MCF 10A (cell line): ENCODE data around the gene CRCP. TPM values are rescaled to one million over a fixed set of nuclear protein-coding genes. Genes with fewer than 3 reads are reported as not detected.
"Not testable (repeated sequence)": the region's sequence is repeated elsewhere in the genome, so short reads cannot be mapped to it uniquely, and the experiment has no call there.

ENCODE experiments used
- Bru-seq: library from RNA; stranded (reverse); fragments of 400-500 nt; gene quantifications from one replicate; lab custom pipeline; 2021; lab: Mats Ljungman, UMichigan
- BruChase-seq, 2 experiments: library from RNA; stranded (reverse); fragments of 400-500 nt; gene quantifications; one replicate each; lab custom pipeline; 2021; lab: Mats Ljungman, UMichigan
- BruUV-seq: library from RNA; stranded (reverse); fragments of 400-500 nt; replicated peaks from 2 replicates; lab custom pipeline; 2021; lab: Mats Ljungman, UMichigan
- CTCF ChIA-PET: fragments of 300-600 bp; sonication (Branson Sonifier 250); formaldehyde crosslinking; extraction: SDS; loops from one replicate; lab custom pipeline; 2021; ENCODE audit warnings: antibody characterized with exemption, inconsistent platforms; lab: Yijun Ruan, JAX
- POLR2A ChIA-PET: fragments of 300-600, 350-650 bp; sonication (Branson Sonifier 250); formaldehyde crosslinking; extraction: SDS; loops from one replicate; lab custom pipeline; 2020; ENCODE audit warnings: antibody characterized with exemption, inconsistent platforms; lab: Yijun Ruan, JAX
- DNase-seq: peaks from one replicate; pipeline ENCODE4 v3.0.0-alpha.2; 2018; ENCODE audit not compliant: unreplicated experiment
- H3K27ac Mint-ChIP-seq: one replicate; pipeline ENCODE4 v1.8.0; 2022; ENCODE audit warnings: mild to moderate bottlenecking, low read depth, mixed read lengths; ENCODE audit not compliant: unreplicated experiment
- H3K27me3 Mint-ChIP-seq: one replicate; pipeline ENCODE4 v1.8.0; 2022; ENCODE audit warnings: mixed read lengths; ENCODE audit not compliant: insufficient read depth, unreplicated experiment
- H3K36me3 Mint-ChIP-seq: one replicate; pipeline ENCODE4 v1.8.0; 2022; ENCODE audit warnings: mild to moderate bottlenecking, moderate library complexity, mixed read lengths; ENCODE audit not compliant: insufficient read depth, unreplicated experiment
- H3K4me1 Mint-ChIP-seq: one replicate; pipeline ENCODE4 v1.8.0; 2022; ENCODE audit warnings: mixed read lengths; ENCODE audit not compliant: insufficient read depth, unreplicated experiment
- H3K4me3 Mint-ChIP-seq: one replicate; pipeline ENCODE4 v1.8.0; 2022; ENCODE audit warnings: mild to moderate bottlenecking, moderate library complexity, mixed read lengths; ENCODE audit not compliant: unreplicated experiment
- H3K9me3 Mint-ChIP-seq: one replicate; pipeline ENCODE4 v1.8.0; 2022; ENCODE audit warnings: mixed read lengths; ENCODE audit not compliant: unreplicated experiment
- intact Hi-C: fragments of 100-400 bp; cut with micrococcal nuclease; formaldehyde crosslinking; loops from 2 replicates; pipeline ENCODE4 v1.14.1; 2022
- long read RNA-seq: library from polyadenylated mRNA; stranded (forward); transcript quantifications from one replicate; pipeline ENCODE4 v2.0.0, GENCODE V29; 2022
- total RNA-seq: library from RNA; stranded (reverse); gene quantifications from 2 replicates; pipeline ENCODE4 v1.2.3, GENCODE V29; 2022
- TF ChIP-seq, protein P1 (sequence below): fragments of 200-600 bp; IDR thresholded peaks from one replicate; pipeline ENCODE4 v1.8.0; 2022; ENCODE audit warnings: antibody characterized with exemption, mild to moderate bottlenecking; ENCODE audit not compliant: unreplicated experiment

The CRCP gene
- total RNA-seq, result 27.5 and 39.8 TPM in 2 replicates
- Bru-seq, nascent RNA, result percentile 88 among the genes with signal in this experiment
- BruChase-seq, experiment 1, labeled RNA remaining after a 6-hour chase, result percentile 97 among the genes with signal in this experiment
- percentile 97 among the genes with signal in this experiment for BruChase-seq, experiment 2, labeled RNA remaining after a 2-hour chase
- long read RNA-seq, partial matches to known transcripts, result 0 of 6 reads
- long read RNA-seq, other reads (novel, unspliced or antisense), result 4 of 6 reads

DNA sequence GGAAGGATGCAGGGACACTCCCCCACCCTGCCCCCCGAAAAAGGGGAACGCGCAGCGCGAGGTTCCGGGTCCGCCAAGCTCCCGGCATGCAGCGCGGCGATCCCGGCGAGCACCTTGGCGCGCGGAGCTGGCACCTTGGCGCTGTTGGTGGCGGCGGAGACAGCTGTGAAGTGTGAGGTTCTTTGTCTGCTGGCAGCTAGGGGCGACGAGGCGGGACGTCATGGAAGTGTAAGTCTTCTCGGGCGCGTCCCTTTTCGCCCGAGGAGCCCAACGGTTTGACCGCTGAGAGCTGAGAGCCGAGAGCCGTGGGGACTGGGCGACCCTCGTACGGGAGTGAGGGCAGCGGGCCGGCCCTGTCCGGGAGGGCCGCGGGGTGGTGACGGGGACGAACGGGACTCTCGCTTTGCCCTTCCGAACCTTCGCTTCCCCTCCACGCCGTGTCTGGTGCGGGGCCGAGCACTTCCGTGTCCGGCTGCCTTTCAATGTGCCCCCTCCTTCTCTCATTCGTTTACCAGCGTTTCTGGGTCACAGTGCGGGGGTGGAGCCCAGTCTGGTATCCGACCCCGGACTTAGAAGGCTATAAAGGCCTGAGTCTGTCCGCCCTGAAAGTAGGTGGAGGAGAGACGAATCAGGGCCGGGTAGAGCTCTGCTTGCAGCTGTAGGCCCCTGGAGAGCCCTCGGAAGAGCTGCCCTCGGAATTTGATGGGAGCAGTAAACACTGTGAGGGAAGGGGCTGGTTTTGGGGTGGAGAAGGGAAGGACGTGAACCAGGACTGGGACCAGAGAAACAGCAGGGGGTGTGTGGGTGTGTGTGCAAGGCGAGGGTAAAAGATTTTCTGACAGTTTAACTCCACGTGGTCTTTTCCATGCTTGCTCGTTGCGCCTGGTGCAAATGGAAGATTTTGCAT lies at the start of gene CRCP:
Gene CRCP, plus strand, starts transcription at position 105 of the 907 bp plus-strand sequence. Its CDS starts 116 bp downstream, at position 221.
- CTCF ChIA-PET, result interaction anchor here (0.6 to 2.1 kb wide), 12 partner anchors 11 to 333 kb away, joined by 3 to 14 read pairs (median 3); no protein-coding TSS in a partner anchor
- H3K4me1 Mint-ChIP-seq, result peaks cover 34% of the 10 kb centered on the region
- BruUV-seq, result no TSS peak
- peak within 1 kb of the TSS; percentile 90 for H3K4me3 Mint-ChIP-seq
- TF ChIP-seq, protein P1, sequence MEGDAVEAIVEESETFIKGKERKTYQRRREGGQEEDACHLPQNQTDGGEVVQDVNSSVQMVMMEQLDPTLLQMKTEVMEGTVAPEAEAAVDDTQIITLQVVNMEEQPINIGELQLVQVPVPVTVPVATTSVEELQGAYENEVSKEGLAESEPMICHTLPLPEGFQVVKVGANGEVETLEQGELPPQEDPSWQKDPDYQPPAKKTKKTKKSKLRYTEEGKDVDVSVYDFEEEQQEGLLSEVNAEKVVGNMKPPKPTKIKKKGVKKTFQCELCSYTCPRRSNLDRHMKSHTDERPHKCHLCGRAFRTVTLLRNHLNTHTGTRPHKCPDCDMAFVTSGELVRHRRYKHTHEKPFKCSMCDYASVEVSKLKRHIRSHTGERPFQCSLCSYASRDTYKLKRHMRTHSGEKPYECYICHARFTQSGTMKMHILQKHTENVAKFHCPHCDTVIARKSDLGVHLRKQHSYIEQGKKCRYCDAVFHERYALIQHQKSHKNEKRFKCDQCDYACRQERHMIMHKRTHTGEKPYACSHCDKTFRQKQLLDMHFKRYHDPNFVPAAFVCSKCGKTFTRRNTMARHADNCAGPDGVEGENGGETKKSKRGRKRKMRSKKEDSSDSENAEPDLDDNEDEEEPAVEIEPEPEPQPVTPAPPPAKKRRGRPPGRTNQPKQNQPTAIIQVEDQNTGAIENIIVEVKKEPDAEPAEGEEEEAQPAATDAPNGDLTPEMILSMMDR, result peak; percentile 18
- H3K27me3 Mint-ChIP-seq, result no peaks in the 10 kb centered on the region
- no peaks in the 10 kb centered on the region for H3K9me3 Mint-ChIP-seq
- peaks cover 4% of the 10 kb centered on the region for H3K36me3 Mint-ChIP-seq
- peak within 1 kb of the TSS; percentile 97 for H3K27ac Mint-ChIP-seq
- DNase-seq, result peak; percentile 77
- intact Hi-C loops, result loop anchor here (5.0 kb wide), 1 partner anchor 83 kb away; no protein-coding TSS in a partner anchor
- POLR2A ChIA-PET, result interaction anchor here (0.6 to 3.1 kb wide), 18 partner anchors 9 to 880 kb away, joined by 3 to 17 read pairs (median 4); partner anchors contain the start of genes ASL and SBDS

DNA sequence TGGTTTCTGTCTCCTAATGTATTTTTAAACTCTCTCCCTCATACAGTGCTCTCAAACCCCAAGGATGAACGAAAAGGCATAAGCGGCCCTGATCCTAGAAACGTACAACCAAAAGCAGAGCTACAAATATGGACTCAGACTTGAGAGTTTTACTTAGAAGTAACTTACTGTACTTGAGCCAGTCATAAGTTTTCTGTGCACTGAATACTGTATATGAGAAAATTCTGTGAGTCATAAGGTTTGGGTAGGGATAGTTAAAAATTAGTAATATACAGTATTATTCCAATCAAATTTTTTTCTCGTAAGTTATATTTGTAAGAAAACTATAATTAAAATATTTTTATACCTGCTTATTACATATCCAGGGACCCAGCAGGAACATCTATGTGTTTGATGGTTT lies 44.9 kb upstream of the CRCP start:
- no TSS peak for BruUV-seq
- Mint-ChIP-seq H3K27ac (no peak overlapping the region), H3K4me3 (no peak overlapping the region), H3K36me3 (no peaks in the 10 kb centered on the region), H3K4me1 (peaks cover 6% of the 10 kb centered on the region), H3K9me3 (no peaks in the 10 kb centered on the region), H3K27me3 (no peaks in the 10 kb centered on the region)
- POLR2A ChIA-PET, result interaction anchor here (1.3 to 2.9 kb wide), 2 partner anchors 18 to 22 kb away, joined by 3 to 10 read pairs; no protein-coding TSS in a partner anchor
- intact Hi-C loops, result no loop called here
- no peak for DNase-seq
- CTCF ChIA-PET, result interaction anchor here (0.7 to 1.5 kb wide), 5 partner anchors 32 to 436 kb away, joined by 3 to 6 read pairs (median 4); no protein-coding TSS in a partner anchor
- TF ChIP-seq, protein P1, result no peak

DNA sequence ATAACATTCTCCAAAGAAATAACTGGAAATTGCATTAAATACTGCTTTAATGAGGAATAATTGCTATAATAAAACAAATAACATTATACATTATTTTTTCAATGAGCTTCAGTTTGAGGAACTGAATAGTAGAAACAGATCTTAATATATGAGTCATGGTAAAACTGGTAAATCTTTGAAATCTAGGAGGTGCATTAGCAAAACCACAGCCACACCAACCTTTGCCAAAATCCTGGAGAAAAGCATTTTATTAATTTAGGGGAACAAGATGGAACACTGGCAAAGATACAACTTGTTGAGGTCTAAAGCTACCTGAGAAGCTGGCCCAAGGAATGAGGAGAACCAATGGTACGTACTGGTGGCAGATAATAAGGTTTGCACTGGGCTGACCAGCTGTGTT lies 44.4 kb upstream of the CRCP start:
- DNase-seq, result no peak
- intact Hi-C loops, result no loop called here
- no TSS peak for BruUV-seq
- TF ChIP-seq, protein P1, result no peak
- Mint-ChIP-seq H3K27me3 (no peaks in the 10 kb centered on the region), H3K27ac (no peak overlapping the region), H3K4me1 (peaks cover 6% of the 10 kb centered on the region), H3K36me3 (no peaks in the 10 kb centered on the region), H3K9me3 (no peaks in the 10 kb centered on the region), H3K4me3 (no peak overlapping the region)
- POLR2A ChIA-PET, result interaction anchor here (1.3 to 2.9 kb wide), 2 partner anchors 19 to 23 kb away, joined by 3 to 10 read pairs; no protein-coding TSS in a partner anchor
- CTCF ChIA-PET, result interaction anchor here (0.7 to 1.5 kb wide), 6 partner anchors 22 to 436 kb away, joined by 3 to 6 read pairs (median 4); no protein-coding TSS in a partner anchor

DNA sequence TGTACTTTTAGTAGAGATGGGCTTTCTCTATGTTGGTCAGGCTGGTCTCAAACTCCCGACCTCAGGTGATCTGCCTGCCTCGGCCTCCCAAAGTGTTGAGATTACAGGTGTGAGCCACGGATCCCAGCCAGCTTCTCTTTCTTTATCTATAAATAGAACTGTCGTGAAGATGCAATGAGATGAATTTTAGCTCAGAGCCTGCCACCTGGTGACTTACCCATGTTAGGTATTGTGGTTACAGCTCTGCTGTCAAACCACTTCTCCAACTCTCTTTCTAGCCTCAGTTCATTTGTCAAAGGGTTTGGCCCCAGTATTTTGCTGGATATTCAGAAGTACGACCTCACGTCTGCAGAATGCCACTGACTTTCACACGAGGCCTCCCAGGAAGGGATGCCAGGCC lies 42.4 kb upstream of the CRCP start:
- intact Hi-C loops, BruUV-seq, H3K4me3 Mint-ChIP-seq, H3K36me3 Mint-ChIP-seq, DNase-seq, H3K9me3 Mint-ChIP-seq, H3K27me3 Mint-ChIP-seq, H3K4me1 Mint-ChIP-seq, H3K27ac Mint-ChIP-seq: not testable (repeated sequence)
- CTCF ChIA-PET, result interaction anchor here (0.5 to 2.8 kb wide), 11 partner anchors 15 to 1081 kb away, joined by 3 to 37 read pairs (median 4); no protein-coding TSS in a partner anchor
- POLR2A ChIA-PET, result interaction anchor here (1.2 to 2.9 kb wide), 3 partner anchors 21 to 42 kb away, joined by 3 to 10 read pairs (median 4); no protein-coding TSS in a partner anchor
